Psoas muscle (tissue), 8 donors: ENCODE data around the gene SUSD5. TPM values are rescaled to one million over a fixed set of nuclear protein-coding genes. Genes with fewer than 3 reads are reported as not detected.

Experiments used
- ATAC-seq, 4 donors: fragments of 200-7000 bp; cut with Tn5 transposase; one replicate each; pipeline ENCODE4 v1.9.1; 2020; ENCODE audit warnings: moderate library complexity in 3 of 4, mild to moderate bottlenecking in 2 of 4
- DNase-seq, 2 donors: peaks; one replicate each; pipeline ENCODE4 v3.0.0-alpha.2; 2020
- H3K27ac ChIP-seq: fragments of 200-600 bp; one replicate; pipeline ENCODE4 v1.8.0; 2022
- H3K27me3 ChIP-seq, 3 donors: fragments of 200-600 bp in 1 of 3; one replicate each; pipeline versions ENCODE4 v1.6.1 to v1.8.0; 2013 to 2022; ENCODE audit warnings: low read length in 2 of 3, mild to moderate bottlenecking in 2 of 3, moderate library complexity in 1 of 3; ENCODE audit not compliant: insufficient read depth in 3 of 3
- H3K36me3 ChIP-seq, 2 donors: fragments of 200-600 bp in 1 of 2; one replicate each; pipeline versions ENCODE4 v1.6.1 to v1.8.0; 2013 to 2022; ENCODE audit warnings: low read depth in 1 of 2, mild to moderate bottlenecking in 1 of 2, moderate library complexity in 1 of 2; ENCODE audit not compliant: insufficient read depth in 1 of 2
- H3K4me1 ChIP-seq: fragments of 200-600 bp; one replicate; pipeline ENCODE4 v1.8.0; 2022
- H3K4me3 ChIP-seq: fragments of 200-600 bp; one replicate; pipeline ENCODE4 v1.8.0; 2022; ENCODE audit warnings: mild to moderate bottlenecking
- H3K9me3 ChIP-seq: fragments of 200-600 bp; one replicate; pipeline ENCODE4 v1.8.0; 2022
- CTCF ChIP-seq: fragments of 200-600 bp; IDR thresholded peaks from one replicate; pipeline ENCODE4 v1.8.0; 2022; ENCODE audit warnings: antibody characterized with exemption
- WGBS, 3 donors: extraction: QIAGEN DNeasy Blood & Tissue Kit; methylation state at CpG; one replicate each; pipeline versions ENCODE4 v1.1.6 to v1.1.7; 2013; 5-methylcytosine and 5-hydroxymethylcytosine counted together
- intact Hi-C, 2 donors: fragments of 100-400 bp; cut with DNase I; formaldehyde crosslinking; loops; one replicate each; pipeline versions ENCODE4 v1.11.0 to v1.14.2; 2022
- polyA plus RNA-seq, 3 donors: library from polyadenylated mRNA; stranded (reverse); fragments of 200-250 nt; gene quantifications; one replicate each; pipeline ENCODE4 v1.2.3, GENCODE V29; 2013
- total RNA-seq, 4 donors: library from RNA; stranded (reverse); fragmentation: NEBNext Ultra II Directional in 2 of 4; extraction: Animal tissue kit (Norgen Biotek cat#: 25700) in 2 of 4; gene quantifications; one replicate each; pipeline versions ENCODE4 v1.2.1 to v1.2.4, GENCODE V29; 2021 to 2023
- donor health status: healthy with polysubstance abuse.
- donor health status: DM: no; HTN: no; CAD: no; lungs with moderate emphysema.
- donor health status: Bipolar disorder and iron deficiency.
- donor health status: healthy.
- donor health status: DM: yes; HTN: yes; CAD: no.
- donor health status: DM: no; HTN: no; CAD: no.
- donor health status: DM: no; HTN: no; CAD: no.
- donor health status: DM: yes; HTN: yes; CAD: no.

The SUSD5 gene
- total and polyA plus RNA-seq, 7 donors: 0.30 to 2.0 (median 0.71) TPM

GRCh38 chr3:33209357-33209756 is 9.3 kb downstream of the SUSD5 start:
- ATAC-seq (no peak), DNase-seq (no peak)
- no peaks in the 10 kb centered on the region for H3K9me3 ChIP-seq
- no peaks in the 10 kb centered on the region for H3K27me3 ChIP-seq
- no peaks in the 10 kb centered on the region for H3K4me1 ChIP-seq
- H3K4me3 ChIP-seq: no peak overlapping the region
- intact Hi-C loops: no loop called here
- H3K27ac ChIP-seq: no peak overlapping the region
- H3K36me3 ChIP-seq: no peaks in the 10 kb centered on the region
- no peak for TF ChIP-seq CTCF

GRCh38 chr3:33202711-33203457 is 15.7 kb downstream of the SUSD5 start:
- Histone ChIP-seq H3K4me3 (no peak overlapping the region), H3K4me1 (no peaks in the 10 kb centered on the region), H3K9me3 (no peaks in the 10 kb centered on the region), H3K36me3 (no peaks in the 10 kb centered on the region), H3K27ac (no peak overlapping the region), H3K27me3 (no peaks in the 10 kb centered on the region)
- ATAC-seq: no peak
- 63 to 76% (median 69%) methylated on average over 6 of the region's 6 CpGs for WGBS, 3 donors
- DNase-seq: no peak
- TF ChIP-seq CTCF: no peak
- intact Hi-C loops: no loop called here

- ATAC-seq: no peak
- H3K4me3 ChIP-seq: no peak overlapping the region
- no peaks in the 10 kb centered on the region for H3K27me3 ChIP-seq
- H3K36me3 ChIP-seq: no peaks in the 10 kb centered on the region
- no peak overlapping the region for H3K27ac ChIP-seq
- intact Hi-C loops: no loop called here
- DNase-seq: no peak
- no peak for TF ChIP-seq CTCF
- WGBS, 3 donors: 73 to 80% (median 74%) methylated on average over 3 of the region's 3 CpGs
- no peaks in the 10 kb centered on the region for H3K9me3 ChIP-seq
- H3K4me1 ChIP-seq: no peaks in the 10 kb centered on the region
These were observed 17.4 kb downstream of the SUSD5 start for GRCh38 chr3:33201195-33201594.

GRCh38 chr3:33196538-33196937 is 22.1 kb downstream of the SUSD5 start:
- Histone ChIP-seq H3K4me1 (no peaks in the 10 kb centered on the region), H3K4me3 (no peak overlapping the region), H3K36me3 (no peaks in the 10 kb centered on the region), H3K9me3 (no peaks in the 10 kb centered on the region), H3K27me3 (no peaks in the 10 kb centered on the region), H3K27ac (no peak overlapping the region)
- ATAC-seq (no peak), DNase-seq (no peak)
- no peak for TF ChIP-seq CTCF
- WGBS, 3 donors: 33 to 53% (median 51%) methylated on average over 3 of the region's 3 CpGs
- intact Hi-C loops: no loop called here

- no peak overlapping the region for H3K27ac ChIP-seq
- H3K27me3 ChIP-seq: no peaks in the 10 kb centered on the region
- 87 to 91% (median 87%) methylated on average over 1 of the region's 1 CpG for WGBS, 3 donors
- TF ChIP-seq CTCF: no peak
- H3K36me3 ChIP-seq: no peaks in the 10 kb centered on the region
- H3K4me1 ChIP-seq: no peaks in the 10 kb centered on the region
- DNase-seq: no peak
- no peaks in the 10 kb centered on the region for H3K9me3 ChIP-seq
- no peak for ATAC-seq
- intact Hi-C loops: no loop called here
- no peak overlapping the region for H3K4me3 ChIP-seq
These were observed 24.3 kb downstream of the SUSD5 start for GRCh38 chr3:33194303-33194702.
